ENCODE measurements around the gene PYCARD.

- TF ChIP-seq TAF1 (IDR thresholded peaks at IDR 0.05; ENCODE audit: borderline replicate concordance, insufficient read depth, low read length) (no peak), REST (IDR thresholded peaks at IDR 0.05; ENCODE audit: insufficient read depth in 1 of 2, low read depth in 2 of 2, low read length in 2 of 2) (no peak)
Observed at GRCh38 chr16:31177136-31177535, 25.4 kb downstream of the PYCARD start.
